ENCODE results near the gene LRRC30.

DNA sequence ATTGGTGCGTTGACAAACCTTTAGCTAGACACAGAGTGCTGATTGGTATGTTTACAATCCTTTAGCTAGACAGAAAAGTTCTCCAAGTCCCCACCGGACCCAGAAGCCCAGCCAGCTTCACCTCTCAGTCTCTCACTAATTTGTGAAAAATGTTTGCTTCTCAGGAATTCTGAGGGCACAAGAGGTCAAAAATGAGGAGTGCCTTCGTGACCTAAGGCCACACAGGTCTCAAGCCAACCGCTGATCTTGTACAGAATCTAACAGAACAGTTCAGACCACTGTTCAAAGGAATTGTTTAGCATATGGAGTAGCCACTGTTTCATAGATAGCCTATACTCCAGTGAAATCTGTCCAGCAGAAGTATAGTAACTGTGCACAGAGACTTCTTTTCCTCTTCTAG is 29.8 kb upstream of the LRRC30 start:
- TF ChIP-seq, protein P1, sequence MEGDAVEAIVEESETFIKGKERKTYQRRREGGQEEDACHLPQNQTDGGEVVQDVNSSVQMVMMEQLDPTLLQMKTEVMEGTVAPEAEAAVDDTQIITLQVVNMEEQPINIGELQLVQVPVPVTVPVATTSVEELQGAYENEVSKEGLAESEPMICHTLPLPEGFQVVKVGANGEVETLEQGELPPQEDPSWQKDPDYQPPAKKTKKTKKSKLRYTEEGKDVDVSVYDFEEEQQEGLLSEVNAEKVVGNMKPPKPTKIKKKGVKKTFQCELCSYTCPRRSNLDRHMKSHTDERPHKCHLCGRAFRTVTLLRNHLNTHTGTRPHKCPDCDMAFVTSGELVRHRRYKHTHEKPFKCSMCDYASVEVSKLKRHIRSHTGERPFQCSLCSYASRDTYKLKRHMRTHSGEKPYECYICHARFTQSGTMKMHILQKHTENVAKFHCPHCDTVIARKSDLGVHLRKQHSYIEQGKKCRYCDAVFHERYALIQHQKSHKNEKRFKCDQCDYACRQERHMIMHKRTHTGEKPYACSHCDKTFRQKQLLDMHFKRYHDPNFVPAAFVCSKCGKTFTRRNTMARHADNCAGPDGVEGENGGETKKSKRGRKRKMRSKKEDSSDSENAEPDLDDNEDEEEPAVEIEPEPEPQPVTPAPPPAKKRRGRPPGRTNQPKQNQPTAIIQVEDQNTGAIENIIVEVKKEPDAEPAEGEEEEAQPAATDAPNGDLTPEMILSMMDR (IDR thresholded peaks at IDR 0.05; ENCODE audit: low read length) = no peak
- TF ChIP-seq EZH2 (IDR thresholded peaks at IDR 0.05; ENCODE audit: borderline replicate concordance, low read length) = no peak

Measured in OCI-LY1 (cell line).